NCI-H2227 (cell line): Measurements from ENCODE around the gene RBPMS2.

Experiments used
- DNase-seq: peaks from one replicate; lab custom pipeline; 2025; ENCODE audit not compliant: unreplicated experiment; lab: John Stamatoyannopoulos, UW

RBPMS2 gene

DNA sequence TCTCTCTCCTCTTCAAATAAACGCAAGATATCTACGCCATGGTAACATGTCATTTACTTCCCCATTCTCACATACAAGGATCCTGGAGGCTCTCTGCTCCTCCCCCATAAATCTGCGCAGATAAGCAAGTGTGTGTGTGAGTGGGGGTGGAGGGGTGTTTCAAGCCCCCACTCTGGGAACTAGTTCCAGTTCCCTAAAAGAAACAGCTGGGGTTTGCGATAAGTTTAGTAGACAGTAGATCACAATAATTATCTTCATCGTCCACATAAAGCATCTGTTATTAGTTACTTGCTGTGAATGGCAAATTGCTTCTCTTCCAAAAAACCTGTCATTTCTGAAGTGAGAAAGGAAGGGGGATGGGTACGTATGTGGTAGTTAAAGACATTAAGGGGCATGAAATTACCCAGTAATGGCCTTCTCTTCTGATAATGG is 79.8 kb downstream of the RBPMS2 start:
- peak; percentile 90 for DNase-seq

DNA sequence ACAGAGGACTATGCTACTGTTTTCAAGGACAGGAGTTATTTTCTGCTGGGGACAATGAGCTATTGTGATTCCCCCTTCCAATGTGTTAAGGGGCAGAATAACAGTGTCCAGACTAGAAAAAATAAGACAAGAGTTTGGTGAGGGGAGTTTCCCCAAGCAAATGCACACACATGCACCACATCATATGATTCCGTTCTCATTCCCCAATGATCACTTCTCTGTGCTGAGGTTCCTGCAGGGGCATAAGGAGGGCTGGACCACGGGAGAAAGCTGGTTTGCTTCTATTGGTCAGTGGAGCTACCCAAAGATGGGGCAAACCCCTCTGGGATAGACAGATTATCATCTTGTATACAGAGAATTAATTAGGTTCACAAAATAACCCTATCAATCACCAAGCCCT is 80.6 kb downstream of the RBPMS2 start:
- peak; percentile 39 for DNase-seq

DNA sequence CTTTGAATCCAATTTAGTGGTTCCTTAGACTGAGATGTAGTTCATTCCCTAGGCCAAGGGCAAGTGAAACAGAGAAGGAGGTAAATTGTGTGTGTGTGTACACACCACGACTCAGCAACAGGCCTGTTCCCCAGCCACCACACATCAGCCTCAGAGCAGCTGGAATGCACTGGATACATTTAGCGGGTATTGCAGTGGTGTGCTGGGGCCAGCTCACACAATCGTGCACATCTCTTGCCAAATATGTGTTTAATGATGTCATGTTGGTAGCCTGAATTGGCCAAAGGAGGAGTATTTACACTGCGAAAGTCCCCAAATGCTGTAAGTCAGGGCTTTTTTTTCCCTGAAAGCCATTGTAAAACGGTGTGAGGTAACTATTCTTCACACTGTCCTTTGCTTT is 82.3 kb downstream of the RBPMS2 start:
- DNase-seq: no peak

DNA sequence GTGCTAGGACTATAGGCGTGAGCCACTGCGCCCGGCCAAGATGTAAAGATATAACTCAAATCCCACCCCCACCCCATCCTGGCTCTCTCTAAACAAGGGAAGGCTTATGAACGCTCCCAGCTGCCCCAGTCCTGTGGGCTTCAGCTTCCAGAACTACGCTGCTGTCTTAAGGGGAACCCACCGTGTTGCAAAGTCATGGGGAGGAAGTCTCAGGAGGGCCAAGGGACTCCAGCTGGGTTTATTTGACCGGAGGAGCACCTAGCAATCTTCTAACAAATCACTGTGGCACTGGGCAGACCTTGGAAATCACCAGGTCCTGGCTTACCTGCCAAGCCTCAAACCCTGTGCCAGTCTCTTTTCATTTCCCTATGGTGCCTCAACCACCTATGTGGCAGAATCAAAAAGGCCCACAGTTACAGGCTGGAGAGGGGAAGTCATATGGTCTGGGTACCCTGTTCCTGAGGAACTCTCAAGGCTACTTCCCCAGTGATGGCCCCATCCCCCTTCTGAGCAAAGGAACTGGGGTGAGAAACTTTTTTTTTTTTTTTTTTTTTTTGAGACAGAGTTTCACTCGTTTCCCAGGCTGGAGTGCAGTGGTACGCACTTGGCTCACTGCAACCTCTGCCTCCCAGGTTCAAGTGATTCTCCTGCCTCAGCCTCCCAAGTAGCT is 83.4 kb downstream of the RBPMS2 start:
- DNase-seq: no peak

DNA sequence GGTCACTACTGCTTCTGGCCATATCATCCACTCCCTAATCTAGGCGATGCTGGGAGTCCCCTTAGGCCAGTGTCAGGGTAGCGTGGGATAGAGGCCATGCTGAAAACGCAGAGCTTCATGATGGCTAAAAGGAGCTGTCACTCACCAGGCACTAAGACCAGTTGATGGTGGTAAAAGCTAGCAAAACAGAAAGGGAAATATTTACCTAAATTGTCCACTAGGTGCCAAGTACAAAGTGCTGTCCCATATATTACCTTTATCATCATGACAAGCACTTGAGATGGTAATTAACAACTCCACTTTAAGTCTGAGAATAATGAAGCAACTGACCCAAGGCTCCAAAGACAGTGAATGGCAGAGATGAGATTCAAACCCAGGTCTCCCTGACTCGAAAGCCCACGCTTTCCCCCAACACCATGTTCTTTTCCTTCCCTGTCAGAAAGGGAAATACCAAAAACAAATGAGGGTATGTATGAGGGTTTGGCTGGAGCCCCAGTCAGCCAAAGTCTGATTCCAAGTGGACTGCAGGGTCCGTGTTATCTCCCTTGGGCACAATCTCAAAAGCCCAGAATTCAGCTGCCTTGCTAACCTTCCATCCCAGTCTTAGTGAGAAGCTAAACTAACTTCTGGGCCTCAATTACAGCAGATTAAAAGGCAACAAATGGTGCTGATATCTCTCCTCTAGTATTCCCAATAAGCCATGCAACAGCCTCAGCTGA is 84.7 kb downstream of the RBPMS2 start:
- peak; percentile 8 for DNase-seq

DNA sequence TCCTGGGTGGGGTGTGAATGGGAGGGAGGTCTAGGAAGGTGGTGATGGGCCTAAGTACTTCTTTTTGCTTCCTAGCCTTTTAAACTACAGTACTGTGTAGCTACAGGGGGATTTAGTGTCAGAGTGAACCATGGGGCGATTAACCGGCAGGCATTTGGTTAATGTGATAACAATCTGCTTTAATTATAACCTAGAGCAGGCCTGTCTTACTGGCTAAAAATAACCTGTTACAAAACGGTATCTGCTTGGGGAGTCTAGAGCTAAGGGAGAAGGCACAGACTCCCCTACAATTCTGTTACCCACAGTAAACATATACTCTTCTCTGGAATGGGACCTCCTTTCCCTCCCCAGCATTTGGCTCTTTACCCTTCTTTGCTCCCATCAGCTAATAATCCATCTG is 85.4 kb downstream of the RBPMS2 start:
- no peak for DNase-seq
